Activated naive CD8-positive, alpha-beta T cell treated with anti-CD3 and anti-CD28 coated beads, Interleukin-2, amount 10 ng/mL, durations not matched to agents 7 days and 5 days (primary cell): ENCODE results near the gene GTPBP3. TPM values are rescaled to one million over a fixed set of nuclear protein-coding genes. Genes with fewer than 3 reads are reported as not detected.
A peak's percentile ranks its signal among the peaks of the same experiment; 100 is the strongest.
"Not testable (repeated sequence)": the region's sequence is repeated elsewhere in the genome, so short reads cannot be mapped to it uniquely, and the experiment has no call there.

Experiments used
- ATAC-seq: fragments of 150-1000 bp; cut with Tn5 transposase; one replicate; pipeline ENCODE4 v1.10.0; 2021; ENCODE audit warnings: low read depth, moderate library complexity
- POLR2A ChIA-PET: fragments of 350-600 bp; sonication (Branson Sonifier 250); formaldehyde crosslinking; loops from one replicate; lab custom pipeline; 2021; ENCODE audit warnings: antibody characterized with exemption; lab: Charles Lee
- DNase-seq: peaks from one replicate; pipeline ENCODE4 v3.0.0; 2021
- H3K27ac Mint-ChIP-seq: one replicate; pipeline ENCODE4 v1.8.0; 2022; ENCODE audit warnings: mild to moderate bottlenecking, mixed read lengths
- H3K27me3 Mint-ChIP-seq: one replicate; pipeline ENCODE4 v1.8.0; 2022; ENCODE audit warnings: mild to moderate bottlenecking, moderate library complexity, mixed read lengths
- H3K36me3 Mint-ChIP-seq: one replicate; pipeline ENCODE4 v1.8.0; 2021; ENCODE audit warnings: mild to moderate bottlenecking, mixed read lengths
- H3K4me1 Mint-ChIP-seq: one replicate; pipeline ENCODE4 v1.8.0; 2021; ENCODE audit warnings: mixed read lengths
- H3K4me3 Mint-ChIP-seq: one replicate; pipeline ENCODE4 v1.8.0; 2022; ENCODE audit warnings: mild to moderate bottlenecking, moderate library complexity, mixed read lengths
- H3K9me3 Mint-ChIP-seq: one replicate; pipeline ENCODE4 v1.8.0; 2021; ENCODE audit warnings: mixed read lengths
- total RNA-seq, 2 experiments: library from RNA; stranded (reverse); gene quantifications; one replicate each; pipeline ENCODE4 v1.2.3, GENCODE V29; 2021

GTPBP3 gene
- total RNA-seq, 2 experiments from 2014 or later = 41.8 to 46.7 TPM

- no peak for DNase-seq
- H3K36me3 Mint-ChIP-seq = no peaks in the 10 kb centered on the region
Observed at GRCh38 chr19:17347361-17347760, 10.0 kb downstream of the GTPBP3 start.

GRCh38 chr19:17347877-17348276 is 10.5 kb downstream of the GTPBP3 start:
- no peaks in the 10 kb centered on the region for H3K9me3 Mint-ChIP-seq
- no peak overlapping the region for H3K4me3 Mint-ChIP-seq
- no peak for ATAC-seq
- H3K4me1 Mint-ChIP-seq = peaks cover 28% of the 10 kb centered on the region
- H3K36me3 Mint-ChIP-seq = no peaks in the 10 kb centered on the region
- peaks cover 32% of the 10 kb centered on the region for H3K27me3 Mint-ChIP-seq
- POLR2A ChIA-PET = no interaction called here
- no peak overlapping the region for H3K27ac Mint-ChIP-seq
- DNase-seq = no peak

More at GRCh38 chr19:17347361-17347760, 10.0 kb downstream of the GTPBP3 start:
- Mint-ChIP-seq H3K4me1 (peaks cover 28% of the 10 kb centered on the region), H3K27ac (no peak overlapping the region), H3K9me3 (no peaks in the 10 kb centered on the region), H3K27me3 (peaks cover 32% of the 10 kb centered on the region), H3K4me3 (no peak overlapping the region)
- POLR2A ChIA-PET = interaction anchor here (1.2 kb wide), 1 partner anchor 35 kb away, joined by 4 read pairs; no protein-coding TSS in a partner anchor
- ATAC-seq = no peak

DNA sequence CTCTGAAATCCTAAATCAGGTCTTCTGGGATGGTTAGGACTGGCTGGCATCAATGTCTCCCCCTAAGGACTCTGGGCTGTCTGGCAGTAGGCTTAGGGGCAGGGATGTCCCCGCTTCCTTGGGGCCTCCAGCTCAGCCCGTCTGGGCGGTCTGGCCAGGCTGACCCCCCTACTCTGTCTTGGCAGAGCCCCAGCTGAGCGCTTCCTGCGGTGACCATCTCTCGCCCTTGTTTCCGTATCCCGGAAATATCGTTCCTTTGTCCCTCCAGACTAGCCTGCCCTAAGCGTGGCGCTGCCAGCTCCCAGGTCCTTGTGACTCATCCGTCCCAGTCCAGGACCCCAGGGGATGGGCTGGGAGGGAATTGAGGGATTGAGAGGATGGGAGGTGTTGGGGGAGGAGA is 11.3 kb downstream of the GTPBP3 start:
- H3K27me3 Mint-ChIP-seq = peaks cover 32% of the 10 kb centered on the region
- no peak for DNase-seq
- POLR2A ChIA-PET = interaction anchor here (0.6 to 0.7 kb wide), 2 partner anchors 11 to 42 kb away, joined by 3 read pairs; no protein-coding TSS in a partner anchor
- H3K9me3 Mint-ChIP-seq = no peaks in the 10 kb centered on the region
- peak overlapping the region; percentile 39 for H3K4me3 Mint-ChIP-seq
- H3K4me1 Mint-ChIP-seq = peaks cover 28% of the 10 kb centered on the region
- H3K36me3 Mint-ChIP-seq = no peaks in the 10 kb centered on the region
- H3K27ac Mint-ChIP-seq = no peak overlapping the region
- no peak for ATAC-seq

DNA sequence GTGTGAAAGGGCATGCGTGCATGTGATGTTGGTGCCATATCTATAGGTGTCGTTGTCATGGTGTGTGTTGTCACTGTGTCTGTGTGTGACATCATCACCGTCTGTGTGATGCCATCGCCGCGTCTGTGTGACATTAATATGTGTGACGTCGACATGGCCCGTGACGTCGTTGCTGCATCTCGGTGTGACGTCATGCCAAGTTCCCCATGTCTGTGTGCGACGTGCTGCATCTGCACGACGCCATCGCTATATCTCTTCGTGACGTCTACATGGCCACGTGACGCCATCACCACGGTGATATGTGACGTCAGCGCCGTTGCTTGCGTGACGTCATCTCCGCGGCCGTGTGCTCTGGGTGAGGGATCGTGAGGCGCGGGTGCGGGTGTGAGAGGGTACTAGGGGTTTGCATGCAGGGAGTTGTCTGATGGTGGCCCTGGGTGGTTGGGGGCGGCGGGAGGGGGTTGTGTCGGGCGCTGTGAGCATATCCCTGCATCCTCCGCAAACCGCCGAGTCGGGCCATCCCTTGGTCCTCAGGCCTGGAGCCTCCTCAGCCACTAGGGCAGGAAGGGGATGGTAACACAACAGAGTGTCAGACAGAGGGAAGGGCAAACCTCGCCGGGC is 14.6 kb downstream of the GTPBP3 start:
- DNase-seq (no peak), ATAC-seq (no peak)
- peaks cover 19% of the 10 kb centered on the region for H3K4me1 Mint-ChIP-seq
- H3K27ac Mint-ChIP-seq = peak overlapping the region; percentile 42
- POLR2A ChIA-PET = no interaction called here
- no peaks in the 10 kb centered on the region for H3K36me3 Mint-ChIP-seq
- no peaks in the 10 kb centered on the region for H3K9me3 Mint-ChIP-seq
- peak overlapping the region; percentile 39 for H3K4me3 Mint-ChIP-seq
- H3K27me3 Mint-ChIP-seq = peaks cover 32% of the 10 kb centered on the region

DNA sequence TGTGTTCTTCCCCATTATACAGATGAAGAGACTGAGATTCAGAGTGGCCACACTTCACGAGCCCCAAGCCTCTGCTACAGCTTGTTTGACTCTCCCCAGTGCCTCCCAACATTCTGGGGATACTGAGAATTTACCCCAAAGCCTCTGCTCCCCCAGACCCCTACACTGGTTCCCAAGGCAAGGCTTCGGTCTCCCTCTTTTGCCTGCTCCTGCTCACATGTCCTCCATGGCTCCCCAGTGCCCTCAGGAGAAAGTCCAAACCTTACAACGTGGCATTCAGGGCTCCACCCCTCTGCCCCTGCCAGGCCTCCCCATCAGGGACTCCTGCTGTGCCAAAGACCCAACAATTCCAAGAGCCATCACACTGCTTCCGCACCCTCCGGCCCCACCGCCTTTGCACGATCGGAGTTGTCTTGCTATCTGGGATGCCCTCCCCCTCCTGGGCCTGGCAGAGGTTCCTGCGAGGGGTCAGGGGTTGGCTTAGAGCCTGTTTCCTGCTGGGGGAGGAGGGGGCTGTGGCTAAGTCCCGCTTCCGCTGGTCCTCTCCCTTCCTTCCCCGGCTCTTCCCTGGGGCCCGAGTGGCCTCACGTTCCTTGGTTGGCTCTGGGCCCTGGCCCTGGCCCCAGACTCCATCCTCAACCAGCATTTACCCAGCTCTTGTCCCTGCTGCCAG is 15.4 kb downstream of the GTPBP3 start:
- no peaks in the 10 kb centered on the region for H3K9me3 Mint-ChIP-seq
- no peak overlapping the region for H3K27ac Mint-ChIP-seq
- DNase-seq (no peak), ATAC-seq (no peak)
- no peaks in the 10 kb centered on the region for H3K36me3 Mint-ChIP-seq
- no peak overlapping the region for H3K4me3 Mint-ChIP-seq
- POLR2A ChIA-PET = no interaction called here
- H3K27me3 Mint-ChIP-seq = peaks cover 32% of the 10 kb centered on the region
- peaks cover 16% of the 10 kb centered on the region for H3K4me1 Mint-ChIP-seq

- H3K36me3 Mint-ChIP-seq = no peaks in the 10 kb centered on the region
- DNase-seq = no peak
- POLR2A ChIA-PET = no interaction called here
- H3K4me3 Mint-ChIP-seq = no peak overlapping the region
- H3K9me3 Mint-ChIP-seq = no peaks in the 10 kb centered on the region
- no peak overlapping the region for H3K27ac Mint-ChIP-seq
- ATAC-seq = no peak
- peaks cover 16% of the 10 kb centered on the region for H3K4me1 Mint-ChIP-seq
- H3K27me3 Mint-ChIP-seq = peaks cover 29% of the 10 kb centered on the region
Observed at GRCh38 chr19:17353386-17353785, 16.0 kb downstream of the GTPBP3 start.

DNA sequence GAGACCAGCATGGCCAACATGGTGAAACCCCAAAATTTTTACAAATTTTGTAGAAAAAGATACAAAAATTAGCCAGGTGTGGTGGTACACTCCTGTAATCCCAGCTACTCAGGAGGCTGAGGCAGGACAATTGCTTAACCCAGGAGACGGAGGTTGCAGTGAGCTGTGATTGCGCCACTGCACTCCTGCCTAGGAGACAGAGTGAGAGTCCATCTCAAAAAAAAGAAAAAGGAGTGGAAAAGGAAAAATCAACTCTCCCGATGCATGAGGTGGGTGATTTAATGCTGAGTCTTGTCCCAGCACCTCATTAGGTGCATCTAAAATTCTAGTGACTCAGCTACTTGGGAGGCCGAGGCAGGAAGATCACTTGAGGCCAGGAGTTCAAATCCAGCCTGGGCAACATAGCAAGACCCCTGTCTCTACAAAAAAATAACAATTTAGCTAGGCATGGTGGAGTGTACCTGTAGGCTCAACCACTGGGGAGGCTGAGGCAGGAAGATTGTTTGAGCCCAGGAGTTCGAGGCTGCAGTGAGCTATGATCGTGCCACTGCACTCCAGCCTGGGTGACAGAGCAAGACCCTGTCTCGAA is 19.8 kb downstream of the GTPBP3 start:
- Mint-ChIP-seq H3K9me3 (no peaks in the 10 kb centered on the region), H3K4me1 (no peaks in the 10 kb centered on the region), H3K27ac (no peak overlapping the region), H3K36me3 (no peaks in the 10 kb centered on the region), H3K4me3 (no peak overlapping the region), H3K27me3 (peaks cover 2% of the 10 kb centered on the region)
- POLR2A ChIA-PET = no interaction called here
- ATAC-seq (no peak), DNase-seq (no peak)

DNA sequence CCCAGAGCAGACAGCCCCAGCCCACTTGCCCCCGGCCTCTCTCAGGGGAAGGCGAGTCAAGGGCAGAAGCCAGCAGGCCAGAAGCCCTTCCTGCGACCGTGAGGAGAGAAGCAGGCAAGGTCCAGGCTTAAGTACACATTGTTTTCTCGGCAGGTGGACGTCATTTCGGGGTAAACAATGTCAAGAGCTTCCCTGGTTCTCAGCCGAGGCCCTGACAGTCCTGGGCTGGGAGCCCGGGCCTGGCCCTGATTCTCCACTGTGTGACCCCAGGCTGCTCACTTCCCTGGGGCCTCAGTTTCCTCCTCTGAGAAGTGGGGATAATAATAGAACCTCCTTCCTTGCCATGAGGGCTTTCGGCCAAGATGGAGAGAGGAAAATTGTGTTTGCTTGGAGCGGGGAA is 20.4 kb downstream of the GTPBP3 start:
- ATAC-seq (no peak), DNase-seq (no peak)
- Mint-ChIP-seq H3K27me3 (peaks cover 5% of the 10 kb centered on the region), H3K36me3 (no peaks in the 10 kb centered on the region), H3K4me3 (no peak overlapping the region), H3K4me1 (no peaks in the 10 kb centered on the region), H3K9me3 (no peaks in the 10 kb centered on the region), H3K27ac (no peak overlapping the region)
- POLR2A ChIA-PET = no interaction called here

DNA sequence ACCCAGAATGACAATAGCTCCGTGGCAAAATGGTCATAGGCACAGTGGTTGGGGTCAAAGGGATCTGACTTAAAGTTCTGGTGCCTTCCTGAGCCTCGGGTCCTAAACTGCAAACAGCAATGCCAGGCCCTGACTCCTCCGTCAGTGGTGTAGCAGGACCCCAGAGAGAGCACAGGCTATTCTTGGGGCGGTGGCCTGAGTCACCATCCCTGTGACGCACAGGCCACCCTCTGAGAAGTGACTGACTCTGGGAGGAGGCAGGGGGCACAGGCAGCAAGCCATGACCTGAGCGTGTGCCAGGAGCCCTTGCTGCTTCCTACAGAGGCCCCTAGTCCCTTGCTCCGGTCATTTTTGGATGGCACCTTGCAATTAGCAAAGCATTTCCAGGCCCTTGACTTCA is 21.0 kb downstream of the GTPBP3 start:
- ATAC-seq = no peak
- Mint-ChIP-seq H3K4me3 (no peak overlapping the region), H3K36me3 (no peaks in the 10 kb centered on the region), H3K27ac (no peak overlapping the region), H3K9me3 (no peaks in the 10 kb centered on the region), H3K27me3 (peaks cover 8% of the 10 kb centered on the region), H3K4me1 (no peaks in the 10 kb centered on the region)
- POLR2A ChIA-PET = no interaction called here
- no peak for DNase-seq

DNA sequence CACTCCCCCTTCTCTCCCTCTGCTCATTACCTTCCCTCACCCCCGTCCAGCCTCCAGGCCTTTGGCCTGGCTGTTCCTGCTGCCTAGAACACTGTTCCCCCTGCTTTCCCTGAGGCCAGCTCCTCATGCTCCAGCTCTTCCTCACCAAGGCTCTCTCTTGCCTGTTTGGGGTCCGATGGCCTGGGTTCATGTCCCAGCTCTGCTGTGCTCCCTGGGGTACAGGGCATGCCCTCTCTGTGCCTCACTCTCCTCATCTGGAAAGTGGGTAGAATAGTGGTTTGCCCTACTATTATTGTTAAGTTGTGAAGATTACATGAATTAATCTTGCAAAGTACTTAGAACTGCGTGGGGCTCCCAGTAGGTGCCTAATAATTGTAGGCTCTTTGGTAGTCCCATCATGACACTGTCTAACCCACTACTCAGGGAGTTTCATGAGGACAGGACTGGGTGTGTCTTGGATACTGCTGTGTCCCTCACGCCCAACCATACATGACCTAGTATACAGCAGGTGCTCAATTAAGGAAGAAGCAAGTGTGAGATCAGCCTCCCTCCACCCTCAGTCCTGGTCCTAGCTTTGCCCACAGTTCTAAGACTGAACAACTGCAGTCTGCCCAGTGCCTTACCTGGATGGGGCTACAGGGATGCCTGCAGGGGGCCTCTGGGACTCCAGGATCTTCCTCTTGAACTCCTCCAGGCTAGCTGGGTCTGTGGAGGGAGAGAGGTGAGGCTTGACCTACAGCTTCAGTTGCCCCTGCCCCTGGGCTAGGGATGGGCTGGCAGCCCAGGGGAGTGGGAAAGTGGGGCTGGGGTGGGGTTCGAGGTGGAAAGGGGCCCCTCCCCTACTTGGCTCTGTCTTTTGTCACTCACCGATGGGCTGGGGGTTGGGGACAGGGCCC is 22.8 kb downstream of the GTPBP3 start:
- POLR2A ChIA-PET = no interaction called here
- no peaks in the 10 kb centered on the region for H3K36me3 Mint-ChIP-seq
- H3K9me3 Mint-ChIP-seq = no peaks in the 10 kb centered on the region
- peaks cover 10% of the 10 kb centered on the region for H3K27me3 Mint-ChIP-seq
- H3K4me1 Mint-ChIP-seq = no peaks in the 10 kb centered on the region
- no peak for ATAC-seq
- no peak overlapping the region for H3K27ac Mint-ChIP-seq
- no peak for DNase-seq
- H3K4me3 Mint-ChIP-seq = no peak overlapping the region

DNA sequence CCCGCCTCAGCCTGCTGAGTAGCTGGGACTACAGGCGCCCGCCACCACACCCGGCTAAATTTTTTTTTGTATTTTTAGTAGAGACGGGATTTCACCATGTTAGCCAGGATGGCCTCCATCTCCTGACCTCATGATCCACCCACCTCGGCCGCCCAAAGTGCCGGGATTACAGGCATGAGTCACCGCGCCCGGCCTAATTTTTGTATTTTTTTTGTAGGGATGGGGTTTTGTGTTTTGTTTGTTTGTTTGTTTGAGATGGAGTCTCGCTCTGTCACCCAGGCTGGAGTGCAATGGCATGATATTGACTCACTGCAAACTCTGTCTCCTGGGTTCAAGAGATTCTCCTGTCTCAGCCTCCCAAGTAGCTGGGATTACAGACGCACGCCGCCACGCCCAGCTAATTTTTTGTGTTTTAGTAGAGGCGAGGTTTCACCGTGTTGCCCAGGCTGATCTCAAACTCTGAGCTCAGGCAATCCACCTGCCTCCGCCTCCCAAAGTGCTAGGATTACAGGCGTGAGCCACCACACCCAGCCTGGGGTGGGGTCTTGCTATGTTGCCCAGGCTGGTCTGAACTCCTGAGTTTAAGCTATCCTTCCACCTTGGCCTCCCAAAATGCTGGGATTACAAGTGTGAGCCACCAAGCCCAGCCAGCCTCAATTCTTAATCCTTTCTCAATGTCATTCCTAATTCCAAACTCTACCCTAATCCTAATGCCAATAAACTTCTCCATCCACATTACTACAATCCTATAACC is 26.7 kb downstream of the GTPBP3 start:
- H3K27me3 Mint-ChIP-seq = peaks cover 12% of the 10 kb centered on the region
- ATAC-seq, H3K9me3 Mint-ChIP-seq, H3K36me3 Mint-ChIP-seq, DNase-seq, H3K4me3 Mint-ChIP-seq, H3K27ac Mint-ChIP-seq, H3K4me1 Mint-ChIP-seq, POLR2A ChIA-PET: not testable (repeated sequence)

DNA sequence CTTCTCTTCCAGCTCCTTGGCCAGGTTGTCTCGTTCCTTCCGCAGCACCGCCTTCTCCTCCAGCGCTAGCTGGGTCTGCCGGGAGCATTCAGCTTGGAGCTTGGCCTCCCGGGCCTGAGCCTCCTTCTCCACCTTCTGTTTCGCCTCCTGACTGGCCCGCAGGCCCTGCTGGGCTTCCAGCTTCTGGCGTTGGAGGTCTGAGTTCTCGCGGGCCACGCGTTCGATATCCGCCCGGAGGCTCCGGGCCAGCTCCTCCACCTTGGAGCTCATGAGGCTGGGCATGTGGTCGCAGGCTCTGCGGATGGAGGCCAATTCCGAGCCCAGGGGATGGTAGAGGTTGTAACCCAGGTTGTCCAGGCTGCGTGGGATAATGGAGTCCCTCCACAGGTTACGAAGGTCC is 28.0 kb downstream of the GTPBP3 start:
- POLR2A ChIA-PET = interaction anchor here (0.7 kb wide), 1 partner anchor 1902 kb away, joined by 3 read pairs; no protein-coding TSS in a partner anchor
- ATAC-seq (no peak), DNase-seq (no peak)
- Mint-ChIP-seq H3K4me3 (no peak overlapping the region), H3K9me3 (no peaks in the 10 kb centered on the region), H3K27me3 (peaks cover 14% of the 10 kb centered on the region), H3K4me1 (peaks cover 3% of the 10 kb centered on the region), H3K27ac (no peak overlapping the region), H3K36me3 (no peaks in the 10 kb centered on the region)
